Left ventricle myocardium superior (tissue), 1 donor: ENCODE measurements around the gene PIP5K1C. TPM values are rescaled to one million over a fixed set of nuclear protein-coding genes. Genes with fewer than 3 reads are reported as not detected.
"Not testable (repeated sequence)": the region's sequence is repeated elsewhere in the genome, so short reads cannot be mapped to it uniquely, and the experiment has no call there.

Experiments used
- ATAC-seq: fragments of 200-7000 bp; cut with Tn5 transposase; one replicate; pipeline ENCODE4 v1.9.1; 2020; ENCODE audit warnings: mild to moderate bottlenecking, moderate library complexity
- DNase-seq: peaks from one replicate; pipeline ENCODE4 v3.0.0-alpha.2; 2020
- intact Hi-C: fragments of 100-400 bp; cut with micrococcal nuclease; formaldehyde crosslinking; loops from one replicate; pipeline ENCODE4 v1.11.0; 2022
- total RNA-seq: library from RNA; stranded (reverse); fragmentation: NEBNext Ultra II Directional; extraction: Animal tissue kit (Norgen Biotek cat#: 25700); gene quantifications from one replicate; pipeline ENCODE4 v1.2.1, GENCODE V29; 2021
- donor health status: DM: no; HTN: yes; CAD: no; lungs with severe emphysema.

Gene PIP5K1C
- total RNA-seq, 1 donor from 2014 or later = 34.7 TPM

- DNase-seq, intact Hi-C loops, ATAC-seq: not testable (repeated sequence)
These were observed 33.8 kb downstream of the PIP5K1C start for GRCh38 chr19:3666545-3666856.

GRCh38 chr19:3665681-3666544, 34.4 kb downstream of the PIP5K1C start:
- intact Hi-C loops = no loop called here
- DNase-seq (peak; percentile 83), ATAC-seq (peak; percentile 51)

- intact Hi-C loops = no loop called here
- no peak for DNase-seq
- no peak for ATAC-seq
These were observed 35.2 kb downstream of the PIP5K1C start for GRCh38 chr19:3664879-3665642.

- intact Hi-C loops = no loop called here
- no peak for ATAC-seq
- DNase-seq = no peak
These were observed 36.4 kb downstream of the PIP5K1C start for GRCh38 chr19:3663838-3664237.

GRCh38 chr19:3661284-3662238, 38.7 kb downstream of the PIP5K1C start:
- ATAC-seq (no peak), DNase-seq (no peak)
- intact Hi-C loops = no loop called here

GRCh38 chr19:3660493-3661219, 39.6 kb downstream of the PIP5K1C start:
- ATAC-seq (no peak), DNase-seq (no peak)
- intact Hi-C loops = no loop called here

- ATAC-seq (no peak), DNase-seq (no peak)
- intact Hi-C loops = no loop called here
These were observed 40.5 kb downstream of the PIP5K1C start for GRCh38 chr19:3659746-3660112.

GRCh38 chr19:3658870-3659745, 41.2 kb downstream of the PIP5K1C start:
- intact Hi-C loops = no loop called here
- no peak for DNase-seq
- ATAC-seq = no peak

- DNase-seq (no peak), ATAC-seq (peak; percentile 40)
- intact Hi-C loops = no loop called here
These were observed 42.0 kb downstream of the PIP5K1C start for GRCh38 chr19:3658004-3658869.

- intact Hi-C loops = no loop called here
- ATAC-seq (no peak), DNase-seq (no peak)
These were observed 42.9 kb downstream of the PIP5K1C start for GRCh38 chr19:3657395-3657769.

- DNase-seq (no peak), ATAC-seq (no peak)
- intact Hi-C loops = no loop called here
These were observed 43.4 kb downstream of the PIP5K1C start for GRCh38 chr19:3656747-3657394.

GRCh38 chr19:3656073-3656746, 44.1 kb downstream of the PIP5K1C start:
- DNase-seq (no peak), ATAC-seq (no peak)
- intact Hi-C loops = no loop called here

GRCh38 chr19:3655402-3656072, 44.7 kb downstream of the PIP5K1C start:
- no peak for DNase-seq
- ATAC-seq = peak; percentile 44
- intact Hi-C loops = no loop called here

GRCh38 chr19:3653865-3654513, 46.3 kb downstream of the PIP5K1C start:
- DNase-seq (no peak), ATAC-seq (no peak)
- intact Hi-C loops = no loop called here
